Large intestine (tissue), 12 donors: Measurements from ENCODE around the gene RRAD. TPM values are rescaled to one million over a fixed set of nuclear protein-coding genes. Genes with fewer than 3 reads are reported as not detected.
"Not testable (repeated sequence)": the region's sequence is repeated elsewhere in the genome, so short reads cannot be mapped to it uniquely, and the experiment has no call there.

Source experiments
- DNase-seq, 2 donors: peaks; one replicate each; pipeline versions ENCODE4 v3.0.0 to v3.0.0-alpha.2; 2013
- H3K27ac ChIP-seq: one replicate; pipeline ENCODE4 v1.5.1; 2013; ENCODE audit warnings: low read length
- H3K27me3 ChIP-seq: 2 replicates; pipeline ENCODE4 v1.6.1; 2013; ENCODE audit warnings: low read length; ENCODE audit not compliant: control insufficient read depth, insufficient read depth
- H3K36me3 ChIP-seq: 2 replicates; pipeline ENCODE4 v1.6.1; 2013; ENCODE audit warnings: low read length; ENCODE audit not compliant: control insufficient read depth, insufficient read depth
- H3K4me1 ChIP-seq: one replicate; pipeline ENCODE4 v1.6.1; 2013; ENCODE audit warnings: low read length; ENCODE audit not compliant: control insufficient read depth, insufficient read depth
- H3K4me3 ChIP-seq: one replicate; pipeline ENCODE4 v1.5.1; 2013; ENCODE audit warnings: low read length
- H3K9me3 ChIP-seq: one replicate; pipeline ENCODE4 v1.6.1; 2013; ENCODE audit warnings: mild to moderate bottlenecking, low read depth, low read length, moderate library complexity; ENCODE audit not compliant: control insufficient read depth
- WGBS: methylation state at CpG from one replicate; pipeline ENCODE4 v1.1.5; 2013; ENCODE audit warnings: low lambda C conversion rate; ENCODE audit not compliant: insufficient coverage; 5-methylcytosine and 5-hydroxymethylcytosine counted together
- long read RNA-seq, 11 donors: transcript quantifications; one replicate each; lab custom pipeline, GENCODE V29; 2026
- polyA plus RNA-seq: library from polyadenylated mRNA; unstranded; fragments of 120-200 nt; gene quantifications from one replicate; pipeline ENCODE4 v1.2.1, GENCODE V29; 2013

The RRAD gene
- polyA plus RNA-seq: 2.0 TPM
- long read RNA-seq, donor 1: 0 reads
- long read RNA-seq, donor 2, partial matches to known transcripts: 421 of 535 reads
- long read RNA-seq, donor 2, other reads (novel, unspliced or antisense): 112 of 535 reads
- long read RNA-seq, donor 3: 0 reads
- long read RNA-seq, donor 4: 0 reads
- long read RNA-seq, donor 5: 0 reads
- long read RNA-seq, donor 6: 0 reads
- long read RNA-seq, donor 7, transcript RRAD-201 (5 exons, 1,569 nt): major isoform, 5 of 5 reads
- long read RNA-seq, donor 7, partial matches to known transcripts: 0 of 5 reads
- long read RNA-seq, donor 7, other reads (novel, unspliced or antisense): 0 of 5 reads
- long read RNA-seq, donor 8, partial matches to known transcripts: 0 of 1 reads
- long read RNA-seq, donor 8, other reads (novel, unspliced or antisense): 0 of 1 reads
- long read RNA-seq, donor 9: 0 reads
- long read RNA-seq, donor 10, partial matches to known transcripts: 0 of 1 reads
- long read RNA-seq, donor 10, other reads (novel, unspliced or antisense): 0 of 1 reads
- long read RNA-seq, donor 11: 0 reads

GRCh38 chr16:66925322-66925840, at the start of gene RRAD:
RRAD (minus strand) TSS chr16:66925535; CDS start chr16:66925179, 356 bp downstream.
- WGBS: no CpG with 5 or more reads among the region's 42 CpGs
- Histone ChIP-seq H3K27me3 (peaks cover 26% of the 10 kb centered on the region), H3K4me3 (peak within 1 kb of the TSS; percentile 29), H3K9me3 (peaks cover 3% of the 10 kb centered on the region), H3K36me3 (no peaks in the 10 kb centered on the region), H3K4me1 (peaks cover 5% of the 10 kb centered on the region), H3K27ac (no peak within 1 kb of the TSS)
- DNase-seq: no peak

- no CpG with 5 or more reads among the region's 11 CpGs for WGBS
- not testable (repeated sequence) for H3K27me3 ChIP-seq, H3K27ac ChIP-seq, H3K4me1 ChIP-seq, H3K36me3 ChIP-seq, H3K9me3 ChIP-seq, H3K4me3 ChIP-seq, DNase-seq
Measured at GRCh38 chr16:66974932-66975246, 49.6 kb upstream of the RRAD start.

- not testable (repeated sequence) for H3K27me3 ChIP-seq, H3K36me3 ChIP-seq, H3K9me3 ChIP-seq, H3K4me3 ChIP-seq, H3K4me1 ChIP-seq, DNase-seq, H3K27ac ChIP-seq
- WGBS: no CpG with 5 or more reads among the region's 32 CpGs
Measured at GRCh38 chr16:66974156-66974931, 49.0 kb upstream of the RRAD start.

GRCh38 chr16:66973716-66974115, 48.4 kb upstream of the RRAD start:
- DNase-seq: no peak
- H3K27ac ChIP-seq: no peak overlapping the region
- no peak overlapping the region for H3K4me3 ChIP-seq
- H3K4me1 ChIP-seq: peaks cover 2% of the 10 kb centered on the region
- H3K27me3 ChIP-seq: no peaks in the 10 kb centered on the region
- peaks cover 6% of the 10 kb centered on the region for H3K36me3 ChIP-seq
- WGBS: no CpG with 5 or more reads among the region's 6 CpGs
- H3K9me3 ChIP-seq: no peaks in the 10 kb centered on the region

- Histone ChIP-seq H3K4me1 (peaks cover 2% of the 10 kb centered on the region), H3K4me3 (no peak overlapping the region), H3K27me3 (no peaks in the 10 kb centered on the region), H3K36me3 (peaks cover 6% of the 10 kb centered on the region), H3K27ac (no peak overlapping the region), H3K9me3 (no peaks in the 10 kb centered on the region)
- 60% methylated on average over 1 of the region's 9 CpGs for WGBS
- DNase-seq: no peak
Measured at GRCh38 chr16:66972983-66973382, 47.6 kb upstream of the RRAD start.

GRCh38 chr16:66970775-66971720, 45.7 kb upstream of the RRAD start:
- H3K4me1 ChIP-seq: no peaks in the 10 kb centered on the region
- no peaks in the 10 kb centered on the region for H3K27me3 ChIP-seq
- H3K4me3 ChIP-seq: no peak overlapping the region
- no peak for DNase-seq
- no peak overlapping the region for H3K27ac ChIP-seq
- H3K36me3 ChIP-seq: peaks cover 6% of the 10 kb centered on the region
- H3K9me3 ChIP-seq: no peaks in the 10 kb centered on the region
- 100% methylated on average over 1 of the region's 10 CpGs for WGBS

- Histone ChIP-seq H3K4me3 (no peak overlapping the region), H3K27ac (no peak overlapping the region), H3K9me3 (no peaks in the 10 kb centered on the region), H3K4me1 (no peaks in the 10 kb centered on the region), H3K27me3 (no peaks in the 10 kb centered on the region), H3K36me3 (peaks cover 8% of the 10 kb centered on the region)
- WGBS: no CpG with 5 or more reads among the region's 5 CpGs
- no peak for DNase-seq
Measured at GRCh38 chr16:66968847-66969246, 43.5 kb upstream of the RRAD start.

GRCh38 chr16:66964049-66964448, 38.7 kb upstream of the RRAD start:
- DNase-seq: no peak
- no peak overlapping the region for H3K27ac ChIP-seq
- peaks cover 2% of the 10 kb centered on the region for H3K36me3 ChIP-seq
- peaks cover 11% of the 10 kb centered on the region for H3K4me1 ChIP-seq
- no peak overlapping the region for H3K4me3 ChIP-seq
- no CpG with 5 or more reads among the region's 6 CpGs for WGBS
- H3K27me3 ChIP-seq: no peaks in the 10 kb centered on the region
- no peaks in the 10 kb centered on the region for H3K9me3 ChIP-seq

GRCh38 chr16:66961914-66962313, 36.6 kb upstream of the RRAD start:
- no peak overlapping the region for H3K27ac ChIP-seq
- no peak for DNase-seq
- peaks cover 2% of the 10 kb centered on the region for H3K36me3 ChIP-seq
- no peak overlapping the region for H3K4me3 ChIP-seq
- no peaks in the 10 kb centered on the region for H3K27me3 ChIP-seq
- peaks cover 17% of the 10 kb centered on the region for H3K4me1 ChIP-seq
- no CpG with 5 or more reads among the region's 5 CpGs for WGBS
- H3K9me3 ChIP-seq: no peaks in the 10 kb centered on the region
